Small intestine (tissue), 7 donors: ENCODE data around the gene DDB1. TPM values are rescaled to one million over a fixed set of nuclear protein-coding genes. Genes with fewer than 3 reads are reported as not detected.

ENCODE experiments used
- DNase-seq, 2 donors: peaks; one replicate each; pipeline versions ENCODE4 v3.0.0 to v3.0.0-alpha.2; 2013
- FAIRE-seq: peaks from 2 replicates; lab custom pipeline; 2012; peaks lifted over from hg19 to GRCh38; lab: Jason Lieb, UNC
- H3K27ac ChIP-seq, 3 donors: one replicate each; pipeline ENCODE4 v1.5.1; 2013; ENCODE audit warnings: low read length in 2 of 3, mild to moderate bottlenecking in 2 of 3, control low read depth in 1 of 3, inconsistent platforms in 1 of 3, low read depth in 1 of 3, moderate library complexity in 1 of 3
- H3K27me3 ChIP-seq, 3 donors: one replicate each; pipeline ENCODE4 v1.6.1; 2013; ENCODE audit warnings: low read length in 3 of 3, inconsistent platforms in 1 of 3; ENCODE audit not compliant: control insufficient read depth in 3 of 3, insufficient read depth in 3 of 3
- H3K36me3 ChIP-seq, 3 donors: one replicate each; pipeline ENCODE4 v1.6.1; 2013; ENCODE audit warnings: low read length in 3 of 3, inconsistent platforms in 1 of 3, low read depth in 1 of 3, mild to moderate bottlenecking in 1 of 3, moderate library complexity in 1 of 3; ENCODE audit not compliant: control insufficient read depth in 3 of 3, insufficient read depth in 2 of 3
- H3K4me1 ChIP-seq, 3 donors: one replicate each; pipeline ENCODE4 v1.6.1; 2013; ENCODE audit warnings: low read length in 2 of 3, inconsistent platforms in 1 of 3, low read depth in 1 of 3, mild to moderate bottlenecking in 1 of 3, moderate library complexity in 1 of 3; ENCODE audit not compliant: control insufficient read depth in 3 of 3, insufficient read depth in 2 of 3
- H3K4me3 ChIP-seq, 3 donors: one replicate each; pipeline ENCODE4 v1.5.1; 2013; ENCODE audit warnings: low read length in 3 of 3, control low read depth in 1 of 3, inconsistent platforms in 1 of 3, low read depth in 1 of 3, mild to moderate bottlenecking in 1 of 3, moderate library complexity in 1 of 3
- H3K9me3 ChIP-seq, 2 donors: one replicate each; pipeline ENCODE4 v1.6.1; 2013; ENCODE audit warnings: low read depth in 1 of 2, low read length in 1 of 2; ENCODE audit not compliant: control insufficient read depth in 2 of 2, insufficient read depth in 1 of 2
- WGBS, 3 donors: extraction: QIAGEN DNeasy Blood & Tissue Kit; methylation state at CpG; one replicate each; pipeline ENCODE4 v1.1.7; 2013; 5-methylcytosine and 5-hydroxymethylcytosine counted together
- polyA plus RNA-seq, 4 donors: library from polyadenylated mRNA; stranded (reverse) in 3 of 4; unstranded in 1 of 4; fragments of 200-250 nt in 3 of 4; fragments of 120-200 nt in 1 of 4; gene quantifications; one replicate each; pipeline versions ENCODE4 v1.2.1 to v1.2.3, GENCODE V29; 2013
- donor health status: healthy with polysubstance abuse.
- donor health status: control.
- donor health status: control.
- donor health status: Bipolar disorder and iron deficiency.
- donor health status: healthy.

The DDB1 gene
- polyA plus RNA-seq, 4 donors, result 137 to 165 (median 153) TPM

- H3K4me1 ChIP-seq, result no peaks in the 10 kb centered on the region
- DNase-seq (no peak), FAIRE-seq (no peak)
- no peaks in the 10 kb centered on the region for H3K27me3 ChIP-seq
- H3K4me3 ChIP-seq, result no peak overlapping the region
- peaks cover 0 to 5% of the 10 kb centered on the region in 2 donors for H3K9me3 ChIP-seq
- H3K36me3 ChIP-seq, result peaks cover 0 to 29% (median 0%) of the 10 kb centered on the region in 3 donors
- 89 to 93% (median 92%) methylated on average over 20 of the region's 20 CpGs for WGBS, 3 donors
- no peak overlapping the region for H3K27ac ChIP-seq
Observed at GRCh38 chr11:61280883-61281580, 51.9 kb downstream of the DDB1 start.

DNA sequence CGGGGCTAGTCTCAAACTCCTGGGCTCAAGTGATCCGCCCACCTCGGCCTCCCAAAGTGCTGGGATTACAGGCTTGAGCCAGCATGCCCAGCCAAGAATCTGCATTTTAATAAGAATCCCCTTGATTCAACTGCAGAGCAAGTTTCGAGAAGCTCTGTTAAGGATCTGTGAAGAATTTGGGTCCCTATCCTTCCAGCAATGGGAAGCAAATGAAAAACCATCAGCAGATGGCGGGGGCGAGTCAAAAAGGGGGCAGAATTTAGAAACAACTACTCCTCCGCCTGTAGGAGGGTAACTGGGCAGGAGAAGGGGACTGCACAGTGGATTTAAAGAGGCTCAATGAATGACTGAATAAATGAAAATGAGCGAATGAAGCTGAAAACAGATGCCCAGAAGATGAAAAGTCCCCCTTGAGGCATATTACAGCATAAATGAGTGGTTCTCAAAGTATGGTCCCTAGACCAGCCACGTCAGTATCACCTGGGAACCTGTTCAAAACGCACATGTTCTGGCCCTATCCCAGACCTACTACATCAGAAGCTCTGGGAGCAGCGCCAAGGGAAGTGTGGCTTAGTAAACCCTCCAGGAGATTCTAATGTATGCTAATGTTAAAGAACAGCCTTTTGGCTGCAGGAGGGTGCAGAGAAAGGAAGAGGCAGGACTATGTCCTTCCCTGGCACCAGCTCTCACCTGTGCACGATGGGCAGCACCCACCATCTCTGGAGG, 52.8 kb downstream of the DDB1 start:
- Histone ChIP-seq H3K4me3 (no peak overlapping the region), H3K27ac (no peak overlapping the region), H3K36me3 (peaks cover 0 to 27% (median 0%) of the 10 kb centered on the region in 3 donors), H3K4me1 (no peaks in the 10 kb centered on the region), H3K27me3 (no peaks in the 10 kb centered on the region), H3K9me3 (peaks cover 0 to 5% of the 10 kb centered on the region in 2 donors)
- FAIRE-seq (no peak), DNase-seq (no peak)
- 83 to 89% (median 87%) methylated on average over 12 of the region's 12 CpGs for WGBS, 3 donors

GRCh38 chr11:61278001-61278470, 54.9 kb downstream of the DDB1 start:
- FAIRE-seq (no peak), DNase-seq (no peak)
- 66 to 86% (median 81%) methylated on average over 10 of the region's 10 CpGs for WGBS, 3 donors
- no peak overlapping the region for H3K4me3 ChIP-seq
- no peaks in the 10 kb centered on the region for H3K9me3 ChIP-seq
- no peaks in the 10 kb centered on the region for H3K27me3 ChIP-seq
- no peak overlapping the region for H3K27ac ChIP-seq
- H3K36me3 ChIP-seq, result peaks cover 0 to 34% (median 0%) of the 10 kb centered on the region in 3 donors
- H3K4me1 ChIP-seq, result no peaks in the 10 kb centered on the region

DNA sequence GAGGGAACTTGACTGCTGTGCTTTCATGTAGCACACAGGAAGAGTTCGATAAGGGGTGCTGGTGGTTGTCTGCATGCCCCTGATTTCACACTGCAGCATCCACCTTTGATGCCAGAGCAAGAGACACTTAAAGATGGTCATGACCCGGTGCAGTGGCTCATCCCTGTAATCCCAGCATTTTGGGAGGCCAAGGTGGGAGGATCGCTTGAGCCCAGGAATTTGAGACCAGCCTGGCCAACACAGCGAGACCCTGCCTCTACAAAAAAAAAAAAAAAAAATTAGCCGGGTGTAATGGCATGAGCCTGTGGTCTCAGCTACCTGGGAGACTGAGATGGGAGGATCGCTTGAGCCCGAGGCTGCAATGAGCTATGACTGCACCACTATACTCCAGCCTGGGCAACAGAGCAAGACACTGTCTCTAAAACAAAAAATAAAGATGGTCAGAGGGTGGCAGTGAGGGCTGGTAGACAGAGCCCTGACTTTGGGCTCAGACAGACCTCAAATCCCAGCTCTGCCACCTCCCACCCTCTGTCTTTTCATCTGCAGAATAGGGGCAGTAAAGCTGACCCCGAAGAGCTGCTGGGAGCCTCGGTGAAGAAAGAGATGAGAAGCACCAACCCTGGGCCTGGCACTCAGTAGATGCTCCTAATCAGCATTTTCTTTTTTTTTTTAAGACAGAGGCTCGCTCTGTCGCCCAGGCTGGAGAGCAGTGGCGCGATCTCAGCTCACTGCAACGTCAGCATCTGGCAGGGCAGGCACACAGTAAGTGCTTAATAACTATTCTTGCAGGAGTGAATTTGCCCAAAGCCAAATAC, 55.5 kb downstream of the DDB1 start:
- no peak for DNase-seq
- H3K27ac ChIP-seq, result no peak overlapping the region
- FAIRE-seq, result no peak
- H3K4me3 ChIP-seq, result no peak overlapping the region
- H3K27me3 ChIP-seq, result no peaks in the 10 kb centered on the region
- no peaks in the 10 kb centered on the region for H3K9me3 ChIP-seq
- WGBS, 3 donors, result 87 to 91% (median 88%) methylated on average over 14 of the region's 14 CpGs
- H3K4me1 ChIP-seq, result no peaks in the 10 kb centered on the region
- H3K36me3 ChIP-seq, result peaks cover 0 to 31% (median 0%) of the 10 kb centered on the region in 3 donors

GRCh38 chr11:61275191-61275590, 57.7 kb downstream of the DDB1 start:
- FAIRE-seq, result no peak

DNA sequence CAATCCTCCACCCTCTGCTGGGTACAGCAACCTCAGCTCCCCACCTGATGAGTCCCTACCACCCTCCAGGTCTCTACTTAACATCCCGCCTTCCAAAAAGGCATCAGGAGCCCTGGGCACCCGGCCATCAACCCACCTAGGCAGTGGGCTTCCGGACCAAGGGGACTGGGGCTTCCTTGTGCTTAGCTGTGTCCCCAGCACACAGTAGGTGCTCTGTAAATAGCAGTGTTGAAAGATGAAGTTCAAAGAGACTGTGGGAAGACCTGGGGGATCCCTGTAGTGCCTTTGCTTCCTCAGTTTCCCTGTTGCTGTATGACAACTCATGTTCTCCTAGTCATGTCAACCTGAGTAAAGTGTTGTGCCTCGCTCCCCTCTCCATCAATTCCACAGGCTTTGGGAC, 58.8 kb downstream of the DDB1 start:
- Histone ChIP-seq H3K27ac (no peak overlapping the region), H3K4me1 (no peaks in the 10 kb centered on the region), H3K9me3 (no peaks in the 10 kb centered on the region), H3K27me3 (no peaks in the 10 kb centered on the region), H3K36me3 (peaks cover 0 to 23% (median 0%) of the 10 kb centered on the region in 3 donors), H3K4me3 (no peak overlapping the region)
- FAIRE-seq (no peak), DNase-seq (no peak)
- WGBS, 3 donors, result 92 to 97% (median 96%) methylated on average over 4 of the region's 4 CpGs

More at GRCh38 chr11:61275191-61275590, 57.7 kb downstream of the DDB1 start:
- peaks cover 0 to 25% (median 0%) of the 10 kb centered on the region in 3 donors for H3K36me3 ChIP-seq
- no peaks in the 10 kb centered on the region for H3K27me3 ChIP-seq
- 90 to 96% (median 91%) methylated on average over 4 of the region's 4 CpGs for whole genome bisulfite sequencing, 3 donors
- DNase-seq, result no peak
- no peak overlapping the region for H3K4me3 ChIP-seq
- no peaks in the 10 kb centered on the region for H3K9me3 ChIP-seq
- H3K4me1 ChIP-seq, result no peaks in the 10 kb centered on the region
- H3K27ac ChIP-seq, result no peak overlapping the region

GRCh38 chr11:61273178-61274078, 59.5 kb downstream of the DDB1 start:
- Histone ChIP-seq H3K4me3 (no peak overlapping the region), H3K4me1 (no peaks in the 10 kb centered on the region), H3K27me3 (no peaks in the 10 kb centered on the region), H3K36me3 (peaks cover 0 to 23% (median 0%) of the 10 kb centered on the region in 3 donors), H3K27ac (no peak overlapping the region), H3K9me3 (no peaks in the 10 kb centered on the region)
- 49 to 73% (median 58%) methylated on average over 15 to 16 of the region's 16 CpGs for WGBS, 3 donors
- DNase-seq (peak in 1 of 2 donors; percentile 51), FAIRE-seq (no peak)
